AML-193 (cell line): ENCODE data around the gene CDKN2B-AS1.

ENCODE experiments used
- DNase-seq, 2 experiments: peaks; one replicate each; lab custom pipeline; 2025; lab: John Stamatoyannopoulos, UW

The CDKN2B-AS1 gene

GRCh38 chr9:22088053-22088716 lies 93.6 kb downstream of the CDKN2B-AS1 start:
- DNase-seq = no peak

- no peak for DNase-seq
Measured at GRCh38 chr9:22088717-22089061, 94.1 kb downstream of the CDKN2B-AS1 start.

GRCh38 chr9:22097707-22098106 lies 103.1 kb downstream of the CDKN2B-AS1 start:
- DNase-seq = no peak

GRCh38 chr9:22098643-22099332 lies 104.2 kb downstream of the CDKN2B-AS1 start:
- no peak for DNase-seq

GRCh38 chr9:22100626-22101025 lies 106.0 kb downstream of the CDKN2B-AS1 start:
- DNase-seq = no peak

GRCh38 chr9:22102146-22103053 lies 107.8 kb downstream of the CDKN2B-AS1 start:
- no peak for DNase-seq

GRCh38 chr9:22103685-22104575 lies 109.3 kb downstream of the CDKN2B-AS1 start:
- DNase-seq = no peak

- no peak for DNase-seq
Measured at GRCh38 chr9:22105005-22105722, 110.6 kb downstream of the CDKN2B-AS1 start.

- no peak for DNase-seq
Measured at GRCh38 chr9:22107202-22108045, 112.8 kb downstream of the CDKN2B-AS1 start.

GRCh38 chr9:22108581-22109370 lies 114.2 kb downstream of the CDKN2B-AS1 start:
- no peak for DNase-seq

- no peak for DNase-seq
Measured at GRCh38 chr9:22111176-22111953, 116.8 kb downstream of the CDKN2B-AS1 start.

- DNase-seq = no peak
Measured at GRCh38 chr9:22111954-22112247, 117.3 kb downstream of the CDKN2B-AS1 start.

GRCh38 chr9:22112870-22113821 lies 118.6 kb downstream of the CDKN2B-AS1 start:
- no peak for DNase-seq

GRCh38 chr9:22114956-22115355 lies 120.4 kb downstream of the CDKN2B-AS1 start:
- DNase-seq = no peak

GRCh38 chr9:22116758-22117157 lies 122.2 kb downstream of the CDKN2B-AS1 start:
- DNase-seq = no peak

- DNase-seq = no peak
Measured at GRCh38 chr9:22117511-22118384, 123.2 kb downstream of the CDKN2B-AS1 start.
